Measurements from ENCODE around the gene G6PD.
"Not testable (repeated sequence)": the region's sequence is repeated elsewhere in the genome, so short reads cannot be mapped to it uniquely, and the experiment has no call there.

Gene G6PD

DNA sequence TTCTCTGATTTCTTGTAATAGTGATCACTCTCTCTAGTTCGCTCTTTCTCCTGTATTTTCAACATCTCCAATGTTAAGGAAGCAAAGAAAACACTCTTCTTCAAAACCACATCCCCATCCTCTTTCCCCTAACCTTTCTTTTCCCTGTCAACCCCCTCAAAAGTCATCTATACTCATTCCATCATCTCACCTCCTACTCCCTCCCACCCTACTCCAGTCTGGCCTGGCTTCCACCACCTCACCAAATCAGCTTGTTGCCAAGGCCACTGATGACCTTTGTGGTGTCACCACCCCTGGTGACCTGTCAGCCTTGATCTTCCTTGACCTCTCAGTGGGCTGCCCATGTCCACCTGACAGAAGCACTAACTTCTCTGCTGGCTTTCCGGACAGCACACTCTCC is 32.9 kb downstream of the G6PD start:
- no peak for DNase-seq

DNA sequence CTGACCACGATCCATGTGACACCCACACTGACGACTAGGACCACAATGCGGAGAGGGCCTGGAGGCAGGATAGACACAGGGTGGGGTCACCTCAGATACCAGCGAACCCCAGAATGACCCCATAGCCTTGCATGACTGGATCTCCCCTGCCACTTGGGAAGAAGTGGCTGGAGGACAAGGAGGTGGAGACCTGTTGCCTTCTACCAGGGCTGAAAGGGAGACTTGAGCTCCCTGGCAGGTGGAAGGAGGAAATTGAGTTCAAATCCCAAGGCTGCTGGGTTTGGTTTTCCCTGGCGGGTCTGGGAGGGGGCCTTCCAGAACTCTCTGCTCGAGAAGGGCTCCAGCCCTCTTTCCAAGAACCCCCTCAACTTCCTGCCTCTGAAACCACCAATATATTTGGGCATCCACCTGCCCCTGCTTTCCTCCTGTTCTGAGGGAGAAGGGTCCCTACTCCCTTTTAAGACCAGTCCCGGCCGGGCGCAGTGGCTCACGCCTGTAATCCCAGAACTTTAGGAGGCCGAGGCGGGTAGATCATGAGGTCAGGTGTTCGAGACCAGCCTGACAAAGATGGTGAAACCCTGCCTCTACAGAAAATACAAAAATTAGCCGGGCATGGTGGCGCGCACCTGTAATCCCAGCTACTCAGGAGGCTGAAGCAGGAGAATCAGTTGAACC is 33.6 kb downstream of the G6PD start:
- no peak for DNase-seq

DNA sequence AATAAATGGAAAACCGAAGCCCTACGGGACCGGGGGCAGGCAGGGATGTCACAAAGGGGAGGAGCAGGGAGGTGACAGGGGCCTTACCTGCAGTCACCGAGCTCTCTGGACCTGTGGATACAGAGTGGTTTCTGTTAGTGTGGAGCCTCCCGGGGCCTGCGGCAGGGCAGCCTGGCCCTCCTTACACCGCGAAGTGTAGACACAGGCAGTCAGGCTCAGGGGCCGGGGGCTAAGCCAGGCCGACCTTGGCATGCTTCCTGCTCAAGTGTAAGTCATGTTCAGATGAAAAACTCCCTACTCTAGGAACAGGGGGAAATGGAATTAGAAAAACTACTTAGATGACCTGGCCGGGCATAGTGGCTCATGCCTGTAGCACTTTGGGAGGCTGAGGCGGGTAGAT is 34.9 kb downstream of the G6PD start:
- no peak for DNase-seq

DNA sequence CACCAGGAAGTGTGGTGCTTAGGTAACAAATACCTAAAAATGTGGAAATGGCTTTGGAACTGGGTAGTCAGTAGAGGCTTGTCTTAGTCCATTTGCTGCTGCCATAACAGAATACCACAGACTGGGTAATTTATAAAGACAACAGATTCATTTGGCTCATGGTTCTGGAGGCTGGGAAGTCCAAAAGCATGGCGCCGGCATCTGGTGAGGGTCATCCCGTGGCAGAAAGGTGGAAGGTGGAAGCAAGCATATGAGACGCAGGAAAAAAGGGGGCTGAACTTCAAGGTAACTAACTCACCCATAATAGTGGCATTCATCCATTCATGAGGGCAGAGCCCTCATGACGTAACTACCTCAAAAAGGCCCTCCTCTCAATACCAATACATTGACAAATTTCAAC is 37.2 kb downstream of the G6PD start:
- no peak for DNase-seq

DNA sequence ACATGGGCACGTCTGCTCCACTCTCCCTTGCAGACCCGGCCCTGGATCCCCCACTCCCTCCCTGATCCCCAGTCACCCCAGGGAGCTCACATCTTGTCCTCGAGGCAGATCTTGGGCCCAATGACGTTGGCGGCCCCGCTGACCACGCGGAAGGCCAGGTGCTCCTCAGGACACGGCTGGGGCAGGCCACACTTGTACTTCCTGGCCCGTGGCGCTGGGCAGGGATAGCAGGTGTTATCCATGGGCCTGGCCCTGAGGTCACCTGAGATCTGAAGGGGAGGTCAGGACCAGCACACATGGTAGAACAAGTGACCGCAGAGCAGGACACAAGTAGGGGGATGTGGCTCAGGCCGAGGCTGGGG is 38.3 kb downstream of the G6PD start:
- no peak for DNase-seq

DNA sequence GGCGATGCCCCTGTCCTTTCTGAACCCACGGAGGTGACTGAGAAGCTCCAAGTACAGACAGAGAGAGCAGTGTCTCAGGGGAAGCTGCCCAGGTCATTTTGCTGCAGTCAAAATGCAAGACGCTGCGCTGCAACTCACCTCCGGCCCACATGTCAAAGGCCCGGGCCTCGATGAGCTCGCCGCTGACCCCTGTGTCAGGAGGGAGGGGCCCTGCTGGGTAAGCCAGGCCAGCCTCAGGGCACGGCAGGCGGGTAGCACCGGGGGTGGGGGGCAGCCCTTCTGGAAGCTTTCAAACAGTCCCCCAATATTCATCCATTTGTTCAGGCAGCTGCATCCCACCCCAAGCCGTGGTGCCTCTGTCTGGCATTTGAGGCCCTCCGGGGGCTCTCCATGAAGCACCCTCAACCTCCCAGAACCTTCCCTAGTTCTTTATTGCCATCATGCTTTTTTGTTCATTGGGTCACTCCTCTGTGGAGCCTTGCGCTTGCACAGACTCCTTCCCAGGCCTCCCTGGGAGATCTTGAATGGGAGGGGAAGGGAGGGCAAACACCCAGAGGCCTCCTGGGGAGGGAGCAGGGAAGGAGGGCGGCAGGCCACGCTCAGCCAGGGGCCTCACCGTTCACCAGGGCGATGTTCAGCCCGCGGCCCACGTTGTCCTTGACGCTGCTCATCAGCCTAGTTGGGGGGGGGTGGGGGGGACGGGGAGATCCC is 38.8 kb downstream of the G6PD start:
- no peak for DNase-seq

DNA sequence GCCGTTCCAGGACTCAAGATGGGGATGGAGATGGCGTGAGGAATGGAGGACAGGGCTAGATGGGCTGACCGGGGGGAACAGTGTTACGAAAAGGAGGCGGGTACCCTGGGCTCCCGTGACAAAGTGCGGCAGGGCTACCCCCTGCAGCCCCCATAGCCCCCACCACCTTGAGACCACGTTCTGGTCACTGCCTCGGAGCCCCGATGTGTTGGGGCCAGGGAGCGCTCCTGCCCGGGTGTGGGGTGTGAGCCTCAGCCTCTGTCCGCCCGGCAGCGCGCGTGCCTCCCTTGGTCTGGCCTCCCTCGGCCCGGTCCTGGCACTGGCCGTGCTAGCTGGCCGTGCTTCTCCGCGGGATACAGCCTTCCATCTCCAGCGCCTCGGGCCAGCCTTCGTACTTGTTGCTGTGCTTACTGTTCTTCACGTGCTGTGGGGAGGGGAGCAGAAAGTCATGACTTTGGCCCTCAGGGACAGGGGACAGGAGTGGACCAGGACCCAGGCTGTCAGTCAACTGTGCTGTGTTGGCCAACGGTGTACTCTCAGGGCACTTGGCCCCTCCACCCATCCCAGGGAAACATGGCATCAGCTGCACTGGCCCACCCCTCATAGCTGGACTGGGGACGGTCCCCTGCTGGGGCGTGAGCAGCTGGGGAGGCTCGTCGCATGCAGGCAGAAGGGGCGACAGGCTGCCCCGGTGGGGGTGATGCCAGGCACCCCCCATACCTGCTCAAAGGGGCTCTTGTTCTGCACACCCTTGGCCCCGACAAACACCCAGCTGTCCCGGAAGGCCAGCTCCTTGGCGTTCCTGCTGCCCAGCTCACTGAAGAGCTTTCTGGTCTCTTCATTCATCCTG is 39.9 kb downstream of the G6PD start:
- DNase-seq: no peak

DNA sequence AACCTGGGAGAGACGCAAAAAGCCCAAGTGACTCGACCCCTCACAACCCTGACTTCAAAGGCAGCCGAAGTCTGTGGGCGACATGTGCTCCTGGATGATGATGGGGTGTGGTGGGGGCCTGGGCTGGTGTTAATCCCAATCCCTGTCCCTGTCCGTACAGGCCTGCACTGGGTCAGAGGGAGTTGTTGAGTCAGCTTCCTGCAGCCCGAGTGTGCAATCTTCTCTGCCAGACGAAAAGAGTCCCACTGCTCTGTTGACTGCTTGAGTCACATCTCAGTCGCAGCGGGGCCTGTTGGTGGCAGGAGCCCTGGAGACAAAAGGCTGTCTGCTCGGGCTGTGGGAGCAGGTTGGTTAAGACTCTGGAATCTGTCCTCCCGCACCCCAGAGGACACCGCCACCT is 40.9 kb downstream of the G6PD start:
- no peak for DNase-seq

DNA sequence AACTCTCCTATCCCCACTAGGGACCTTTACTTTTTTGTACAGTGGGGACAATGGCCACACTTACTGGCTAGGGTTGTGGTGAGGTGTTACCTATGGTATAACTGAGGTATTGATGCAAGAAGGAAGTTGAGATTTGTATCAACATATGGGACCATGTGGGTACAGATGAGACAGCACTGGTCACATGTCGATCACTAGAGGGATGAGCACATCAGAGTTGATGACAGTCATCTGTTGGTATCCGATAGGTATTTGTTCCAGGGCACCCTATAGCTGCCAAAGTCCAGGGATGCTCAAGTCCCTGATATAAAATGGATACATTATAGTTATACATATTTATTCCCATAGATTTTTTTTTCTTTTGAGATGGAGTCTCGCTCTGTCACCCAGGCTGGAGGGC is 43.7 kb downstream of the G6PD start:
- no peak for DNase-seq

DNA sequence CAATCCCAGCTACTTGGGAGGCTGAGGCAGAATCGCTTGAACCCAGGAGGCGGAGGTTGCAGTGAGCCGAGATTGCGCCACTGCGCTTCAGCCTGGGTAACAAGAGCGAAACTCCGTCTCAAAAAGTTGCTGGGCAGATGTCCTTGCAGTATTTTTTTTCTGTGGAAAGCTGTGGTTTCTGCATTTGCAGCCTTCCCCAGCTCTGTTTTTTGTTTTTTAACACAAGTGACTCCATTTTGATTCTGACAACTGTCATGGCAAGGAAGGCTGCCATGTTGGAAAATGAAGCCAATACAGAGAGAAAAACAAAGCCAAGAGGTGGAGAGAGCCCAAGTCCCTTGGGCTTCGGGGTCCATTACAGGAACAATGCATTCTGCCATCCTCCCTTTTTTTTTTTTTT is 44.5 kb downstream of the G6PD start:
- DNase-seq: no peak

DNA sequence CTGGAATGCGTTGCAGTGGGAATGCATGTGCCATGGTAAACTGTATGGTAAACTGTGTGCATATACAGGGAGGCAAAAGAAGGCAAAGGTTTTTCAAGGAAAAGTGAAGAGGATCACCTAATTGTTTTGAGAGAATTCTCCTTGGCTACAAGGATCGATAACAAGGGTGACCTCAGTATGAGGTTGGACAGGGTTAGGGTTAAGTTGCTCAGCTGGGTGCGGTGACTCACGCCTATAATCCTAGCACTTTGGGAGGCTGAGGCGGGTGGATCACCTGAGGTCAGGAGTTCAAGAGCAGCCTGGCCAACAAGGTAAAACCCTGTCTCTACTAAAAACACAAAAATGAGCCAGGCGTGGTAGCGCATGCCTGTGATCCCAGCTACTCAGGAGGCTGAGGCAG is 45.2 kb downstream of the G6PD start:
- not testable (repeated sequence) for DNase-seq

DNA sequence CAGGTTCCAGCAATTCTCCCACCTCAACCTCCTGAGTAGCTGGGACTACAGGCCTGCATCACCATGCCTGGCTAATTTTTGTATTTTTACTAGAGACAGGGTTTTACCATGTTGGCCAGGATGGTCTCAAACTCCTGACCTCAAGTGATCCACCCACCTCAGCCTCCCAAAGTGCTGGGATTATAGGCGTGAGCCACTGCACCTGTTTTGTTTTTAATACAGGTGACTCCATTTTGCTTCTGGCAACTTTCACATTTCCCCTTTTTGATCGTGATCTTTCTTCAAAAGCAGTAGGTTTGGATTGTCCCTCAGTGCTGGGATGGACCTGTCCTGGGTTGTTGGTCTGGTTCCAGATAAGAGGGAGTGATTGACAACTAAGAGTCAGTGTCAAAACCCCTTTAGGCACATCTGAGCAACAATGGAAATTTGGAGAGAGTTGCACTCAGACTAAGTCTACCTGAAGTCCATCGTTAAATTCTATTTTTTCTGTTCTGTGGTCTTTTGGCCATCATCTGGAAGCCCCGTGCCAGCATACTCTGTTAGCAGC is 50.0 kb downstream of the G6PD start:
- not testable (repeated sequence) for DNase-seq

DNA sequence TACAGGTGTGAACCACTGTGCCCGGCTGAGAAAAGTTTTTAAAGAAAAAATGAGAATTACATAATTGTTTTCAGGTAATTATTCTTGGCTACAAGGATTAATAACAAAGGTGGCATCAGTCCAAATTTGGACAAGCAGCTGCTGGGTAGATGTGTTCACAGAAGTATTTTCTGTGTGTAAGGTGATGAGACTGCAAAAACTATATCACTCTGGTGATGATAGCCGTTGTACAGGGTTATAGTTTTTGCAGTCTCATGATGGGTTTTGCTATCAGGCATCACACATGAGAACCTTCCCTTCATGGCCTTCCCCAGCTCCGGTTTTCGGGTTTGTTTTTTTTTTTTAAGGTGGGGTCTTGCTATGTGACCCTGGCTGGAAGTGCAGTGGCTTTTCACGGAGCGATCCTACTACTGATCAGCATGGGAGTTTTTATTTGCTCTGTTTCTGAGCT is 51.1 kb downstream of the G6PD start:
- DNase-seq: no peak

DNA sequence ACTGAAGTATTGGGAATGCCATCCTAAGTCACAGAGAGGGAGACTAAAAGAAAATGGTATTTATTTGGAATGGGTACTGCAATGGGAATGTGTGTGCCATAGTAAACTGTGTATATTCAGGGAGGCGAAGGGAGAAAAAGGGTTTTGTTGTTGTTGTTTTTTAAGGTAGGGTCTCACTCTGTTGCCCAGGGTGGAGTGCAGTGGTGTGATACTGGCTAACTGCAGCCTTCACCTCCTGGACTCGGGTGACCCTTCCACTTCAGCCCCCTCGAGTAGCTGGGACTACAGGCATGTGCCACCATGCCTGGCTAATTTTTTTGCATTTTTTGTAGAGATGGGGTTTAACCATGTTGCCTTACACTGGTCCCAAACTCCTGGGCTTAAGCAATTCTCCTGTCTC is 51.9 kb downstream of the G6PD start:
- DNase-seq: no peak

DNA sequence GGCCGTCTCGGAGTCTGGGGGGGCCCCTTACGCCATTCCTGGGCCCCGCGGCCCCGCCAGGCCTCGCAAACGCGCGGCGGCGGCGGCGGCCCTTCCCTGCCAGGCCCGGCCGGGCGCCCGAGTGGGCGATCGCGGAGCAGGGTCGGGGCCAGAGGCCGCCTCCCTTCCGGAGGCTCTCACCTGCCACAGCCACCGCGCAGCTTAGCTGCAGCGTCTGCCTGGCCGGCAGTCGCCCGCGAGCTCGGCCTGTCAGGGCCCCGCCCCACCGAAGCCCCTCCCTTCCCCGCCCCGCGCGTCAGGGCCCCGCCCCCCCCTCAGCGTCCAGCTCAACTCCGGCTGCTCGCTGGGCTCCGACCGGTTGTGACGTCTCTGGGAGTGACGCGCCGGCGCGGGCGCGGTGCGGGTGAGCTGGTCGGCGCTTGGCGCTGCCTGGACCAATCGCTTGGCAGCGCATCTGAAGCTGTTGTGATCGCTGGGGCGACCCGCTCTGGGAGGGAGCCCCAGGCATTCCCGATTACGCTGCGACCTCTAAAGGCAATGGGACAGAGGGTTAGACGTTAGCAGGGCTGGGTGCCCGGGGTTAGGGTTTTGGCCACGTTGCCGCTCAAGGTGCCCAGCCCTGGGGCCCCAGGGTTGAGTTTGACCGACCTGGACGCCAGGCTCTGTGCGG is 56.1 kb downstream of the G6PD start, which contains the start of gene SLC10A3:
TSS of gene SLC10A3 (minus strand) at position 216 of the 670 bp plus-strand sequence. CDS start 1,689 bp downstream, outside the sequence.
- peak; percentile 92 for DNase-seq

DNA sequence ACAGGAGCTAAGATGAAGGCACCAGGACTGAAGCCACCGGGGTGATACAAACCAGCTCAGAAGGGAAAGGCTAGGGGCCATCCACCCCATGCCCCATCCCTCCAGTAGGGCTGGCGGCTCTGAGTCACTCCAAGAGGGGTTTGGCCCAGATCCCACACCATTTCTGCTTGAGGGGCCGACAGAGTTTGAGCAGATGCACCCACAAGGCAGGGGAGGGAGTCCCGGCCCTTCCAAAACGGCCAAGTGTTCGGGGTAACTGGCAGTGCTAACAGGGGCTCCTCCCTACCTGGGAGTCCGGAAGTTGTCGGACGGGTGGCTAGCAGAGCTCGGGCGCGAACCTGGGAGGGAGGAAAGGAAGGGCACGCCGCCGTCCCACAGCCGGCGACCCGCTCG is 56.6 kb downstream of the G6PD start:
- no peak for DNase-seq

DNA sequence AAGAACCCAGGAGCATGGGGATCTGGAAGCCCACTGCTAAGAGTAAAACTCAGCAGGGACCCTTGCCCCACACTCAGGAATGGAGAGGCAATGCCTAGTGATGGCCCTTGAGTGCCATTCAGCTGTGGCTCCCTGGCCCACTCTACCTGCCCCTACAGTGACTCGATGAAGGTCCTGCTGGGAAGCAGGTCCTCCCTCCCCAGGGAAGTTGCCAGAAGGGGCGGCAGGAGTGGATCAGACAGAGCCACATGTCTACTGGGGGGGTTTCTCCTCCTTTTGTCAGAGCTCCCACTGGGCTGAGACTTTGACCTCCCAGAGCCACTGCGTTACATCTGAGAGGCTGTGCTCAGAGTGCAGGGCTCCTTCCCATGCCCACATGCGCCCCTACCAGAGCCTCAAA is 57.5 kb downstream of the G6PD start:
- DNase-seq: no peak

DNA sequence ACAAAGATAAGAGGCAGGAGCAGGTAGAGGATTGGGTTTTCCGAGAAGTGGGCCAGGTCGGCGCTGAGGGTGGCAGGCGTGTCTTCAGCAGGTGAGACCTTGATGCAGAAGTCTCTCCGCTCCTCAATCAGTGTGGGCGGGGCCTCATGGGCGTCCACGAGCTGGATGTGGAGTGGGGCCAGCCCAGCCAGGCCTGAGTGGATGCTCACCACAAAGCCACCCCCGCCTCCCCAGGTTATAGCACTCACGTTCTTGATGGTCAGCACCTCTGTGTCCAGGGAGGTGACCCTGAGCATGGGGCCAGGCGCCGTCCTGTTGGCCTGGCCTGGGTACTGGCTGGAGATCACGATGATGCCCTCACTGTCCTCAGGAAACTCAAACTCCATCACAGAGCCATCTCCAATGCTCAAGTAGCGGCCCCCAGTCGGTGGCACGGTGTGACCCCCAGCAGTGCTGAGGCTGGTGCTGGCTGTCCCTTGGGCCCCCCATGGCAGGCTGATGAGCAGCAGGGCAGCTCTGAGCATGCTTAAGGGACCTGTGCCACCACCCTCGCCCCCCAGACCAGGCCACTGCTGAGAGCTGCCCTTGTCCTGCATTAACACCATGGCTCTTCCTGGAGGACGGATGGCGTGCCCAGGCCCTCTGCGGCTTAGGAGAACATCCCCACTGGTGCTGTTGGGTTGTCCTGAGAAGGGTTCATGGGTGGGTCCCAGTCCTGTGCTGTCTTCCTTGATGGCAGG is 58.1 kb downstream of the G6PD start:
- DNase-seq: no peak

DNA sequence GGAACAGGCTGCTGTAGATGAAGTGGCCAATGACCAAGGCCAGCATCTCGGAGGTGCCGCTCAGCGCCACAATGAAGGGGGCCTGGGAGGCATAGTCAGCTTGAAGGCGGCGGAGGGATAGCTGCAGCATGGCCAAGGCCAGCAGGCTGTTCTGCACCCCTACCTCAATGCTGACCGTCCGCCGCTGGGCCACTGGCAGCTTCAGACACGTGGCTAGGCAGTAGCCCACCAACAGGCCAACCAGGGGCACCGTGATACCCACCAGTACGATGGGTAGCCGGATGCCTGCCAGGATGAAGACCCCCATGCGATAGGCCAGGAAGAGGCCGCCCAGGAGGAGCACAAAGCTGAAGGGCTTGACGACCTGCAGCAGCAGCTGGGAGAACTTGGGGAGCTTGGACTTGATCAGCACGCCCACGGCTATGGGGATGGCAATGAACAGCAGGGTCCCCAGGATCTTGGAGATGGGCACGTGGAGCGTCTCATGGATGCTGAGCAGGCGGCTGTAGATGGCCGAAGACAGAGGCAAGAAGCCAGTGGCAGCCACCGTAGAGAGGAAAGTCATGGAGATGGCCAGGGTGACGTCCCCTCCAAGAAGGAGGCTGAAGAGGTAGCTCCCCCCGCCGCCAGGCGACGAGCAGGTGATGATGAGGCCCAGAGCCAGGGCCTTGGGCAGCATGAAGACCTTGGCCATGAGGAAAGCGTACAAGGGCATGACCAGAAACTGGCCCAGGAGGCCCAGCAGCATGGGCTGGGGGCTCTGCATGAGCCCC is 58.9 kb downstream of the G6PD start:
- no peak for DNase-seq

DNA sequence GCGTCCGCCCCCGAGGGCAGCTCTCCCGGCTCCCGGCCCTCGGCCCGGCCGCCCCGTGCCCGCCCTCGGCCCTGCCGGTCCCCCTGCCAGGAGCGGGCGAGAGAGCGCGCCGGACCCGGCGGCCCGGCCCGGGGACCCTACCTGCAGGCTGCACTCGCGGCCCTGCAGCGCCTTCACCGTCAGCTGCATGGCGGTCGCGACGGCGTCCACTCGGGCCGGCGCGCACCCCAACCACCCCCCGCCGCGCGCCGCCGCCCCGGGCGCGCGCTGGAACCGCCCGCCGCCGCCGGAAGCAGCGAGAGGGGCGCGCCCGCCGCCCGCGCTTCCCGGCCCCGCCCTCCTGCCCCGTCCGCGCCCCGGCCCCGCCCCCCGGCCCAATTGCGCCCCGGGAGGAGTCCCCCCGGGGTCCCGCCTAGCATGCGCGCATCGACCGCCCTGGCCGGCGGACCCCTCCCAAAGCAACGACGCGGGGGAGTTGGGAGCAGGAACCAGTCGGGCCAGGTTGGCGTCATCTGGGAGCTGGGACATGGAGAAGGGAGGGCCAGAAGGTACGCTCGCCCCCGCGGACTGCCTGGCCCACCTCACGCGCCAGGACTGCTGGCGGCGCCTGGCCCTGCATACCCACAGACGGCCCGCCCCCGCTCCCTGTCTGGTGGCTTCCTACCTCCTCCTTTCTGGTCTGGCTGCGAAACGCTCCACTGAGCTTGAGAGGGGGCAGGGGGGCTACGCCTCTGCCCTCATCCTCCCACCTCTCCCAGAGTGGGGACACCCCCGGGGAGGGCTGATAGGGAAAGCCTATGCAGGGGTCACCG is 60.0 kb downstream of the G6PD start, which contains the start of gene UBL4A:
TSS of gene UBL4A (minus strand) at position 220 of the 812 bp plus-strand sequence. CDS start at position 189, 31 bp downstream.
- peak; percentile 13 for DNase-seq
